ENCODE measurements around the gene TUFT1. TPM values are rescaled to one million over a fixed set of nuclear protein-coding genes. Genes with fewer than 3 reads are reported as not detected.

Gene TUFT1
- 24.5 and 27.5 TPM in 2 replicates for polyA plus RNA-seq (2011; rRNA removed)
- 22.2 and 25.7 TPM in 2 replicates for polyA plus RNA-seq (2012; cell fraction: cytosol; rRNA removed)
- 27.5 and 41.8 TPM in 2 replicates for polyA plus RNA-seq (2012; cell fraction: nucleus; rRNA removed)
- 21.1 to 31.1 TPM (median 26.7 TPM) in 3 replicates for polyA plus RNA-seq (2017; fragmentation: RNase III; extraction: RNeasy Plus Mini Kit Qiagen cat#74134 plus additional on column Dnase treatment)
- polyA minus RNA-seq (2011; rRNA and poly(A)+ RNA removed) = 13.3 and 24.4 TPM in 2 replicates

- Histone ChIP-seq H3K4me3 (peak within 1 kb of the TSS; percentile 93), H3K27ac (peak within 1 kb of the TSS; percentile 79 to 85), H3K4me2 (peak within 1 kb of the TSS; percentile 96), H3K9me3 (no peaks in the 10 kb centered on the region), H3K4me1 (peaks cover 71% of the 10 kb centered on the region)
- no peak for FAIRE-seq
- TF ChIP-seq RFX5 (IDR thresholded peaks at IDR 0.05) (0 out of 2 replicates have a peak, but pooled peaks have one; percentile 34), PBX3 (IDR thresholded peaks at IDR 0.05) (0 out of 2 replicates have a peak, but pooled peaks have one; percentile 8), JUN (IDR thresholded peaks at IDR 0.05) (peak; percentile 72 to 94; a peak in 4 of 5 replicates), SMC3 (IDR thresholded peaks at IDR 0.05) (0 out of 3 replicates have a peak, but pooled peaks have one; percentile 10), MAX (IDR thresholded peaks at IDR 0.05) (peak; percentile 31), FOXS1 (CRISPR knock-in tag; IDR thresholded peaks at IDR 0.05) (no peak), POLR2A (IDR thresholded peaks at IDR 0.05; ENCODE audit: low read length) (peak; percentile 100), HEYL (CRISPR knock-in tag; IDR thresholded peaks at IDR 0.05) (no peak), GATA3 (IDR thresholded peaks at IDR 0.05; ENCODE audit: borderline replicate concordance) (0 out of 2 replicates have a peak, but pooled peaks have one; percentile 17), RAD21 (conservative IDR thresholded peaks at IDR 0.05 in 1 of 2, IDR thresholded peaks at IDR 0.05 in 1 of 2) (peak in 1 of 2 experiments; percentile 7; a peak in 2 of 5 replicates), NR3C1 (IDR thresholded peaks at IDR 0.05) (no peak), BCL3 (IDR thresholded peaks at IDR 0.05) (peak; percentile 92; the same call in 2 of the 3 replicates), PHF8 (IDR thresholded peaks at IDR 0.05; ENCODE audit: borderline replicate concordance, low read depth) (peak; percentile 78)
- ATAC-seq = peak; percentile 75 to 88
- peak; percentile 82 to 94 for DNase-seq (ENCODE audit: low read depth in 1 of 2, low spot score in 1 of 2)
- ChIA-PET CTCF (interaction anchor here (0.9 to 2.2 kb wide), 13 partner anchors 9 to 297 kb away, joined by 3 to 11 read pairs (median 4); no protein-coding TSS in a partner anchor), POLR2A (interaction anchor here (0.5 to 3.0 kb wide), 20 partner anchors 9 to 191 kb away, joined by 3 to 44 read pairs (median 5); partner anchors contain the start of genes CGN, POGZ and SNX27)
- under 1% methylated on average over 46 of the region's 70 CpGs for WGBS (ENCODE audit: missing lambda C conversion rate)
Measured at GRCh38 chr1:151540021-151540981, at the start of gene TUFT1. TSS of gene TUFT1 (plus strand) at chr1:151540309. CDS start at chr1:151540367, 58 bp downstream.

- DNase-seq (ENCODE audit: low read depth in 1 of 2, low spot score in 1 of 2) (no peak), ATAC-seq (no peak), FAIRE-seq (no peak)
- 80% methylated on average over 5 of the region's 5 CpGs for WGBS (ENCODE audit: missing lambda C conversion rate)
- TF ChIP-seq SREBF2 (IDR thresholded peaks at IDR 0.05) (no peak), ZC3H11A (IDR thresholded peaks at IDR 0.05) (no peak), EHF (CRISPR knock-in tag; IDR thresholded peaks at IDR 0.05) (no peak), HOXA7 (CRISPR knock-in tag; IDR thresholded peaks at IDR 0.05) (no peak), SMC3 (IDR thresholded peaks at IDR 0.05) (no peak), PHF8 (IDR thresholded peaks at IDR 0.05; ENCODE audit: borderline replicate concordance, low read depth) (no peak), RNF2 (IDR thresholded peaks at IDR 0.05; ENCODE audit: borderline replicate concordance, low read depth) (no peak), E2F6 (IDR thresholded peaks at IDR 0.05; ENCODE audit: borderline replicate concordance, low read depth) (no peak), MYC (IDR thresholded peaks at IDR 0.05; ENCODE audit: borderline replicate concordance, low read length) (no peak), CHD2 (IDR thresholded peaks at IDR 0.05; ENCODE audit: low read length, partially characterized antibody) (no peak), NR3C1 (IDR thresholded peaks at IDR 0.05) (no peak), JUNB (IDR thresholded peaks at IDR 0.05) (no peak), POLR2A (IDR thresholded peaks at IDR 0.05; ENCODE audit: low read length) (no peak), FOXS1 (CRISPR knock-in tag; IDR thresholded peaks at IDR 0.05) (no peak), ZNF302 (CRISPR knock-in tag; IDR thresholded peaks at IDR 0.05) (no peak), CBX8 (IDR thresholded peaks at IDR 0.05) (no peak), GATA3 (IDR thresholded peaks at IDR 0.05; ENCODE audit: borderline replicate concordance) (no peak)
- POLR2A ChIA-PET = no interaction called here
- CTCF ChIA-PET = interaction anchor here (0.9 to 1.2 kb wide), 3 partner anchors 15 to 352 kb away, joined by 3 read pairs; no protein-coding TSS in a partner anchor
- no peaks in the 10 kb centered on the region for H3K9me3 ChIP-seq
- H3K27ac ChIP-seq = no peak overlapping the region
- no peak overlapping the region for H3K4me2 ChIP-seq
- no peak overlapping the region for H3K4me3 ChIP-seq
- peaks cover 13% of the 10 kb centered on the region for H3K4me1 ChIP-seq
Measured at GRCh38 chr1:151491641-151492040, 48.5 kb upstream of the TUFT1 start.

Measured in A549 (cell line).